ENCODE measurements around the gene ABHD16B. TPM values are rescaled to one million over a fixed set of nuclear protein-coding genes. Genes with fewer than 3 reads are reported as not detected.
A peak's percentile ranks its signal among the peaks of the same experiment; 100 is the strongest.

ABHD16B gene
- total and polyA plus RNA-seq, 2 of the 13 experiments (the other 11 are each of a cell fraction or from before 2014, with no cell fraction given), result not detected

DNA sequence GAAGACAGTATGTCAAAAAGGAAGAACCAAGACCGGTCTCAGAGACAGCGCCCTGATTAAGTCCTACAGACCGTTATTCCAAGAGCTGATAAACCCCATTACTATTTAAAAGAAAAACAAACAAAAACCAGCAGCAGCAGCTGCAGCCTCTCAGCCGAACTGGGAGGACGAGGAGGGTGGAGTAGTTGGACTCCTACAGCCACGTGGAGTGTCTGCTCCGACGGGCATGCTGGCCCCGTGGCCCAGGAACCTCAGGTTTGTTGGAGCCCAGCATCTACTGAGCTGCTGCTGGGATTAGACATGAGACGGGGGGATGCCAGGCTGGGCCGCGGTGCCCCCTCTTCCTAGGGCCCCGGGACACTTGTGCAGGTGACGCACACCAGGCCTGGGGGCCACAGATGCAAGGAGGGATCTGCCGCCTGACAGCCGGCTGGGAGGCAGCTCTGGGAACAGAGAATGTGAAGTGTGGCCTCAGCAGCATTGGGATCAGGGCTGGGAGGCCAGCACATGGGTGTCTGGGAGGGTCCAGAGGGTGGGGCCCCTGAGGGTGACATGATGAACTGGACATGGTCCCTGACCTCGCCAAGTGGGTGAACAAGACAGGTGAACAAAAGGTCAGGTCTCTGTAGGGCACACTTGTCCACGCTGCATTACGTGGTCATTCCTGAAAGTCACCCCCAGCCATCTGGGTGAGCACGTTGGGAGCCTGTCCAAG is 27.4 kb upstream of the ABHD16B start (continued):
- no peak for TF ChIP-seq RFX1 (IDR thresholded peaks at IDR 0.05)
- no peak for TF ChIP-seq NFYB (CRISPR knock-in tag; IDR thresholded peaks at IDR 0.05)
- no peak for TF ChIP-seq TEF (CRISPR knock-in tag; IDR thresholded peaks at IDR 0.05)
- no peak for TF ChIP-seq ETV5 (CRISPR knock-in tag; IDR thresholded peaks at IDR 0.05; ENCODE audit: borderline replicate concordance)
- peak; percentile 36; the same call in 1 of the 2 replicates for TF ChIP-seq KMT2A (CRISPR knock-in tag; IDR thresholded peaks at IDR 0.05)
- TF ChIP-seq ZNF205 (CRISPR knock-in tag; IDR thresholded peaks at IDR 0.05), result no peak
- TF ChIP-seq, protein P1, sequence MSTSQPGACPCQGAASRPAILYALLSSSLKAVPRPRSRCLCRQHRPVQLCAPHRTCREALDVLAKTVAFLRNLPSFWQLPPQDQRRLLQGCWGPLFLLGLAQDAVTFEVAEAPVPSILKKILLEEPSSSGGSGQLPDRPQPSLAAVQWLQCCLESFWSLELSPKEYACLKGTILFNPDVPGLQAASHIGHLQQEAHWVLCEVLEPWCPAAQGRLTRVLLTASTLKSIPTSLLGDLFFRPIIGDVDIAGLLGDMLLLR (CRISPR knock-in tag; IDR thresholded peaks at IDR 0.05), result no peak
- 0 out of 2 replicates have a peak, but pooled peaks have one; percentile 26 for TF ChIP-seq ZNF235 (CRISPR knock-in tag; IDR thresholded peaks at IDR 0.05; ENCODE audit: borderline replicate concordance)
- TF ChIP-seq SMARCE1 (IDR thresholded peaks at IDR 0.05; ENCODE audit: borderline replicate concordance), result no peak
- no peak for TF ChIP-seq ELF1 (CRISPR knock-in tag; IDR thresholded peaks at IDR 0.05)
- TF ChIP-seq ZNF101 (CRISPR knock-in tag; IDR thresholded peaks at IDR 0.05; ENCODE audit: borderline replicate concordance, low read depth), result 0 out of 2 replicates have a peak, but pooled peaks have one; percentile 74
- TF ChIP-seq SP5 (CRISPR knock-in tag; IDR thresholded peaks at IDR 0.05; ENCODE audit: borderline replicate concordance, low read depth), result no peak
- no peak for TF ChIP-seq MXD4 (CRISPR knock-in tag; IDR thresholded peaks at IDR 0.05)
- no peak for TF ChIP-seq ZNF703 (CRISPR knock-in tag; IDR thresholded peaks at IDR 0.05; ENCODE audit: borderline replicate concordance)
- peak; percentile 39; the same call in 1 of the 3 replicates for TF ChIP-seq MXI1 (IDR thresholded peaks at IDR 0.05; ENCODE audit: borderline replicate concordance, low read depth, low read length)
- TF ChIP-seq ZSCAN29 (CRISPR knock-in tag; conservative IDR thresholded peaks at IDR 0.05), result 0 out of 2 replicates have a peak, but pooled peaks have one; percentile 56
- no peak for TF ChIP-seq NCOR1 (IDR thresholded peaks at IDR 0.05; ENCODE audit: borderline replicate concordance, low read length)
- TF ChIP-seq ZBTB21 (CRISPR knock-in tag; IDR thresholded peaks at IDR 0.05), result 0 out of 2 replicates have a peak, but pooled peaks have one; percentile 21
- no peak for TF ChIP-seq NCOA2 (CRISPR knock-in tag; IDR thresholded peaks at IDR 0.05)
- TF ChIP-seq TOPORS (CRISPR knock-in tag; IDR thresholded peaks at IDR 0.05), result no peak
- TF ChIP-seq SRSF9 (IDR thresholded peaks at IDR 0.05; ENCODE audit: borderline replicate concordance, insufficient read depth, low read depth, low read length, poor library complexity, severe bottlenecking), result no peak
- TF ChIP-seq FOXK2 (IDR thresholded peaks at IDR 0.05), result no peak
- no peak for TF ChIP-seq NFATC3 (CRISPR knock-in tag; IDR thresholded peaks at IDR 0.05)
- no peak for TF ChIP-seq ZBTB37 (CRISPR knock-in tag; IDR thresholded peaks at IDR 0.05)
- peak; percentile 61; the same call in 1 of the 2 replicates for TF ChIP-seq GTF3A (CRISPR knock-in tag; conservative IDR thresholded peaks at IDR 0.05)
- TF ChIP-seq TSC22D2 (CRISPR knock-in tag; IDR thresholded peaks at IDR 0.05; ENCODE audit: borderline replicate concordance), result peak; percentile 24; the same call in 1 of the 2 replicates
- TF ChIP-seq SP2 (CRISPR knock-in tag; IDR thresholded peaks at IDR 0.05), result no peak
- TF ChIP-seq YY1 (IDR thresholded peaks at IDR 0.05; ENCODE audit: insufficient read depth, insufficient replicate concordance, low read depth, low read length), result no peak
- TF ChIP-seq TRIM22 (IDR thresholded peaks at IDR 0.05), result no peak

Measured in HepG2 (cell line).